Left lung (tissue), 10 donors: ENCODE data around the gene CCDC187. TPM values are rescaled to one million over a fixed set of nuclear protein-coding genes. Genes with fewer than 3 reads are reported as not detected.

Experiments used
- ATAC-seq: fragments of 200-7000 bp; cut with Tn5 transposase; one replicate; pipeline ENCODE4 v1.9.1; 2020; ENCODE audit warnings: moderate library complexity
- DNase-seq, 4 donors: peaks; one replicate each; pipeline ENCODE4 v3.0.0-alpha.2; 2013 to 2020
- H3K27ac ChIP-seq, 2 donors: fragments of 200-600 bp; sonication (generic) in 1 of 2; one replicate each; pipeline versions ENCODE4 v1.5.0 to v1.8.0; 2020 to 2021
- H3K27me3 ChIP-seq, 2 donors: fragments of 200-600 bp; sonication (generic) in 1 of 2; one replicate each; pipeline versions ENCODE4 v1.5.0 to v1.8.0; 2020 to 2021
- H3K36me3 ChIP-seq, 2 donors: fragments of 200-600 bp; sonication (generic) in 1 of 2; one replicate each; pipeline versions ENCODE4 v1.5.0 to v1.8.0; 2020 to 2021
- H3K4me1 ChIP-seq, 2 donors: fragments of 200-600 bp; one replicate each; pipeline ENCODE4 v1.8.0; 2021
- H3K4me3 ChIP-seq, 2 donors: fragments of 200-600 bp; sonication (generic) in 1 of 2; one replicate each; pipeline versions ENCODE4 v1.5.0 to v1.8.0; 2020 to 2021; ENCODE audit warnings: mild to moderate bottlenecking in 1 of 2
- H3K9me3 ChIP-seq, 2 donors: fragments of 200-600 bp; sonication (generic) in 1 of 2; one replicate each; pipeline versions ENCODE4 v1.5.0 to v1.8.0; 2020 to 2021
- intact Hi-C, 2 donors: fragments of 100-400 bp; cut with DNase I; formaldehyde crosslinking; loops; one replicate each; pipeline versions ENCODE4 v1.11.2 to v1.14.2; 2022
- polyA plus RNA-seq, 6 donors: library from polyadenylated mRNA; unstranded; fragments of 120-200 nt; gene quantifications; one replicate each; pipeline ENCODE4 v1.2.1, GENCODE V29; 2013; ENCODE audit not compliant: insufficient read length in 6 of 6
- total RNA-seq, 2 donors: library from RNA; stranded (reverse); fragmentation: NEBNext Ultra II Directional; extraction: Animal tissue kit (Norgen Biotek cat#: 25700); gene quantifications; one replicate each; pipeline ENCODE4 v1.2.1, GENCODE V29; 2021
- TF ChIP-seq, protein P1 (sequence below), 2 donors: fragments of 200-600 bp; sonication (generic) in 1 of 2; IDR thresholded peaks; one replicate each; pipeline versions ENCODE4 v1.5.0 to v1.8.0; 2021; ENCODE audit warnings: antibody characterized with exemption in 2 of 2
- donor health status: DM: no; HTN: yes; CAD: no.
- donor health status: DM: no; HTN: no; CAD: no.

Gene CCDC187
- total and polyA plus RNA-seq, 8 donors = 0.47 to 3.0 (median 1.9) TPM

DNA sequence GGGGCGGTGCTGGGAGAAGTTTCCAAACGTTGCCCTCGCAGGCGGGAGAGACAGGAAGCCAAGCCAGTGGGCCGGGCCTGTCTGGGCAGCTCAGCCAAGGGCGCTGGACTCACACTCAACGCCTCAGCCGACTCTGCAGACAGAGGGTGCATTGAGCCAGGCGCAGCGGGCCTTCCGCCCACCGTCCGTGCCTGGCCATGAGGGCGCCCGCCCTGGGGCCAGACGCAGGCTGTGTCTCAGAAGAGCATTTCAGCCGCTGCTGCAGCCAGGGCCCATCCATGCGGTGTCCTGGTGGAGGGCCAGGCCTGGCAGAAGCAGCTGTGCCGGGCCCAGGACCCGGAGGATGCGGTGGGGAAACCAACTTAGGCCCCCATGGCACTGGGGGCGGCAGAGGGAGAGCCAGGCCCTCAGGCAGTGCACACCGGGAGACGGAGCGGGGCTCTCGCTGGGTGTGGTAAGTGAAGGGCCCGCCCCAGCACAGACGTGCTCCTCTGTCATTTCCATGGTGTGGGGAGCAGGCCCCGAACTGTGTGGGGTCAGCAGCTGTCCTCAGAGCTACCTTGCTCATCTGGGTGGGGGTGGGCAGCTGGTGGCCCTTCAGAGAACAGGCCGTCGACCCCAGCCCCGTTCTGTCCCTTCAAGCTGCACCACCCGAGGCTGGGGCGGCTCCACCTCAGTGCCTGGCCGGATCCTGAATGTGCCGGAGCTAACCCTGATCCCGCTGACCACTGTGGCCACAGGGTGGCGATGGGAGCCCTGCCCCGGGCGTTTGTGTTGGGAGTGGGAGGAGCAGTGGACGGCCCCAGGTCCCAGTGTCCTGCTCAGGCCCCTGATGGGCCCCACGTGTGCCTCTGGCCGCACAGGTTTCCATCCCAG lies 41.6 kb upstream of the CCDC187 start:
- peak; percentile 75 for ATAC-seq
- no peaks in the 10 kb centered on the region for H3K9me3 ChIP-seq
- TF ChIP-seq, protein P1, sequence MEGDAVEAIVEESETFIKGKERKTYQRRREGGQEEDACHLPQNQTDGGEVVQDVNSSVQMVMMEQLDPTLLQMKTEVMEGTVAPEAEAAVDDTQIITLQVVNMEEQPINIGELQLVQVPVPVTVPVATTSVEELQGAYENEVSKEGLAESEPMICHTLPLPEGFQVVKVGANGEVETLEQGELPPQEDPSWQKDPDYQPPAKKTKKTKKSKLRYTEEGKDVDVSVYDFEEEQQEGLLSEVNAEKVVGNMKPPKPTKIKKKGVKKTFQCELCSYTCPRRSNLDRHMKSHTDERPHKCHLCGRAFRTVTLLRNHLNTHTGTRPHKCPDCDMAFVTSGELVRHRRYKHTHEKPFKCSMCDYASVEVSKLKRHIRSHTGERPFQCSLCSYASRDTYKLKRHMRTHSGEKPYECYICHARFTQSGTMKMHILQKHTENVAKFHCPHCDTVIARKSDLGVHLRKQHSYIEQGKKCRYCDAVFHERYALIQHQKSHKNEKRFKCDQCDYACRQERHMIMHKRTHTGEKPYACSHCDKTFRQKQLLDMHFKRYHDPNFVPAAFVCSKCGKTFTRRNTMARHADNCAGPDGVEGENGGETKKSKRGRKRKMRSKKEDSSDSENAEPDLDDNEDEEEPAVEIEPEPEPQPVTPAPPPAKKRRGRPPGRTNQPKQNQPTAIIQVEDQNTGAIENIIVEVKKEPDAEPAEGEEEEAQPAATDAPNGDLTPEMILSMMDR (IDR thresholded peaks at IDR 0.05) = peak; percentile 17 to 44
- peaks cover 16 to 32% of the 10 kb centered on the region in 2 donors for H3K4me1 ChIP-seq
- H3K27me3 ChIP-seq = no peaks in the 10 kb centered on the region
- H3K4me3 ChIP-seq = peak overlapping the region in 1 of 2 donors; percentile 13
- H3K27ac ChIP-seq = peak overlapping the region; percentile 29 to 56
- H3K36me3 ChIP-seq = peaks cover 0 to 4% of the 10 kb centered on the region in 2 donors
- intact Hi-C loops = no loop called here
- DNase-seq = peak in 2 of 4 donors; percentile 71 to 88

DNA sequence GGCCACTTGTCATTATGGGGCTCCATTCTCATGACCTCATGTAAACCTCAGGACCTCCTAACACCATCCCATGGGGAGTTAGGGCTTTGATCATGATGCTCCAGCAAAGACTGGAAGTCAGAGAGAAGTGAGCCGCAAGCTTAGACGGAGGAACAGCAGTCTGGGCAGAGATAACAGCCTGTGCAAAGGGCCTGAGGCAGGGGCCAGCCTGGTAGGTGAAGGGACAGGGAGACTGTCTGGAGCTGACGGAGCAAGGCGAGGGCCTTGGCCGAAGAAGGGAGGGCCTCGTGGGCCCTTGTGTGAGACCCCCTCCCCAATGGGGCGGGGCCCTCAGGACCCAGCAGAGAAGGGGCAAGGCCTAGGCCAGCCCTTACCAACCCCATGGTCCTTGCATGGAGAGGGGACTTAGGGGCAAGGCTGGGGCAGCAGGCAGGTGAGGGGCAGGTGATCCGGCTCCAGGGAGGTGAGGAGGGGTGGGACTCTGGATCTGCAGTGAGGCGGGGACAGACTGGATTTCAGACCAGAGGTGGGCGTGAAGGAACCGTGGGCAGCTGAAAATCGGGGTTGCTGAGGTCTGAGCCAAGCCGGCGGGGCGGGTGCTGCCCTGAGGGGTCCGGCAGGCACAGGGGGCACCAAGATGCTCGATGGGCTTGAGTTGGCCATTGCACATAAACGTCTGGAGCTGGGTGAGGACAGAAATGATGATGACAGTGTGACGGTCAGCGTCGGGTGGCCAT lies 40.8 kb upstream of the CCDC187 start:
- peaks cover 0 to 4% of the 10 kb centered on the region in 2 donors for H3K36me3 ChIP-seq
- ATAC-seq = no peak
- TF ChIP-seq, protein P1 (IDR thresholded peaks at IDR 0.05) = no peak
- peaks cover 16 to 32% of the 10 kb centered on the region in 2 donors for H3K4me1 ChIP-seq
- peak overlapping the region; percentile 29 to 56 for H3K27ac ChIP-seq
- intact Hi-C loops = no loop called here
- H3K4me3 ChIP-seq = no peak overlapping the region
- DNase-seq = no peak
- no peaks in the 10 kb centered on the region for H3K9me3 ChIP-seq
- H3K27me3 ChIP-seq = no peaks in the 10 kb centered on the region

DNA sequence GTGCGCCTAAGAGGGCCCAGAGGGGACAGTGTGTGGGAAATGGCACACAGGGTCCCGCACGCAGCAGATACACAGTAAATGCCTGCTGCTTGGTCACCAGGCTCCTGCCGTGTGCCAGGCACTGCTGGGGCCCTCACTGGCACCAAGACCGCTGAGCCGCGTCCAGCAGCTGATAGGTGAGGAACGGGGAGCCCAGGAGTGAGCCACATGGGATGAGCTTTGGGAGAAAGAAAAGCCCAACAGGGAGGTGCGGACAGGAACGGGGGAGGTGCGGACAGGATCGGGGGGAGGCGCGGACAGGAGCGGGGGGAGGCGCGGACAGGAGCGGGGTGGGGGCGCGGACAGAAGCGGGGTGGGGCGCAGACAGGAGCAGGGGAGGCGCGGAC lies 40.0 kb upstream of the CCDC187 start:
- DNase-seq = no peak
- H3K36me3 ChIP-seq = peaks cover 0 to 4% of the 10 kb centered on the region in 2 donors
- ATAC-seq = no peak
- TF ChIP-seq, protein P1 (IDR thresholded peaks at IDR 0.05) = no peak
- no peaks in the 10 kb centered on the region for H3K9me3 ChIP-seq
- peaks cover 16 to 32% of the 10 kb centered on the region in 2 donors for H3K4me1 ChIP-seq
- no peak overlapping the region for H3K4me3 ChIP-seq
- intact Hi-C loops = no loop called here
- H3K27me3 ChIP-seq = no peaks in the 10 kb centered on the region
- H3K27ac ChIP-seq = no peak overlapping the region

DNA sequence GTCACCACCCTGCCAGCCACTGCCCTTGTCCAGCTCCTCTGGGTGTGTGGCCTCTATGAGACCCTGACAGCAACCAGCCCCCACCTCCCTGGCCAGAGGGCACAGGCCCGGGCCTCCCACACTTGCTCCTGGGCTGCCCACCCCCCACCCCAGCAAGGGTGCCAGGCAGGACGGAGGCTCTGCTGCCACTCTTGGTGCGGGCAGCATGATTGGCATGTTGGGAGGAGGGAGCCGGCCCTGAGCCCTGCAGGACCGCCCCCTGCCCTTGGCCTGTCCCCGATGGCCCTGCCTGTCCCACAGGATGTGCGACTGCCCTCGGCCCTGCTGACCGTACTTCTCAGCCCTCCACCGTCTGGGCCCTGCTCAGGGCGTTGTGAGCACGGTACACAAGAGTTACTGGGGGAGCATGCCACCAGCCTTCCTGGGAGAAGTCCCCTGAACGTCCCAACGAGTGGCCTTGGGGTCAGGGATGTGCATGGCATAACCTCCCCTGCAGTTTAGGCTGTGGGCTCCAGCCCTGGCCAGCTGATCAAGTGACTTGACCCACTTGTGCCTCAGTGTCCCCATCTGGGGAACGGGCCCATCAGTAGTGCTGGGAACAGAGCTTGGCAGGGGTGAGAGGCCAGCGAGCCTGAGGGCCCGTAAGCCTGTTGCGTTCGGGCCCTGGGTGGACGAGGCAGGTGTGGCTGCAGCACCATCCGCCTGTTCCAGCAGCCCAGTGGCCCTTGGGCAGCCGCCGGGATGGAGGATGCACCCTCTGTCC lies 39.4 kb upstream of the CCDC187 start:
- DNase-seq (no peak), ATAC-seq (peak; percentile 4)
- TF ChIP-seq, protein P1 (IDR thresholded peaks at IDR 0.05) = no peak
- Histone ChIP-seq H3K4me3 (peak overlapping the region in 1 of 2 donors; percentile 40), H3K4me1 (peaks cover 16 to 32% of the 10 kb centered on the region in 2 donors), H3K27me3 (no peaks in the 10 kb centered on the region), H3K36me3 (peaks cover 0 to 4% of the 10 kb centered on the region in 2 donors), H3K9me3 (no peaks in the 10 kb centered on the region), H3K27ac (peak overlapping the region; percentile 39 to 57)
- intact Hi-C loops = no loop called here
